Peyer's patch (tissue), 4 donors: ENCODE data around the gene HHIP. TPM values are rescaled to one million over a fixed set of nuclear protein-coding genes. Genes with fewer than 3 reads are reported as not detected.

Experiments used
- DNase-seq, 3 donors: peaks; one replicate each; pipeline ENCODE4 v3.0.0-alpha.2; 2017 to 2019
- H3K27ac ChIP-seq, 4 donors: fragments of 200-600 bp; sonication (generic); one replicate each; pipeline ENCODE4 v1.5.1; 2016 to 2019
- H3K27me3 ChIP-seq, 2 donors: fragments of 200-600 bp; sonication (generic); one replicate each; pipeline ENCODE4 v1.5.1; 2019
- H3K36me3 ChIP-seq, 3 donors: fragments of 200-600 bp; sonication (generic); one replicate each; pipeline ENCODE4 v1.5.1; 2016 to 2019
- H3K4me1 ChIP-seq, 4 donors: fragments of 200-600 bp; sonication (generic); one replicate each; pipeline ENCODE4 v1.5.1; 2016 to 2019
- H3K4me3 ChIP-seq, 4 donors: fragments of 200-600 bp; sonication (generic); 1 replicate in 3 of 4; 2 replicates in 1 of 4; pipeline ENCODE4 v1.5.1; 2016 to 2019; ENCODE audit warnings: mild to moderate bottlenecking in 1 of 4
- H3K9me3 ChIP-seq, 4 donors: fragments of 200-600 bp; sonication (generic); one replicate each; pipeline ENCODE4 v1.5.1; 2016 to 2019; ENCODE audit warnings: mild to moderate bottlenecking in 1 of 4
- POLR2A ChIP-seq, 2 donors: fragments of 450-650 bp; IDR thresholded peaks; one replicate each; pipeline ENCODE4 v1.5.1; 2017; ENCODE audit warnings: antibody characterized with exemption in 2 of 2, mild to moderate bottlenecking in 2 of 2, moderate library complexity in 2 of 2
- total RNA-seq, 4 donors: library from RNA; depleted of rRNA; stranded (reverse); fragments of >200 nt; gene quantifications; one replicate each; pipeline ENCODE4 v1.1.0, GENCODE V29; 2016
- TF ChIP-seq, protein P1 (sequence below), 6 experiments: fragments of 450-650 bp in 4 of 6; fragments of 200-600 bp in 2 of 6; sonication (generic) in 1 of 6; IDR thresholded peaks; one replicate each; pipeline ENCODE4 v1.5.1; 2017 to 2019; ENCODE audit warnings: antibody characterized with exemption in 6 of 6, mild to moderate bottlenecking in 3 of 6, moderate library complexity in 1 of 6

HHIP gene
- total RNA-seq, 4 donors from 2014 or later: 3.0 to 37.1 (median 6.6) TPM

DNA sequence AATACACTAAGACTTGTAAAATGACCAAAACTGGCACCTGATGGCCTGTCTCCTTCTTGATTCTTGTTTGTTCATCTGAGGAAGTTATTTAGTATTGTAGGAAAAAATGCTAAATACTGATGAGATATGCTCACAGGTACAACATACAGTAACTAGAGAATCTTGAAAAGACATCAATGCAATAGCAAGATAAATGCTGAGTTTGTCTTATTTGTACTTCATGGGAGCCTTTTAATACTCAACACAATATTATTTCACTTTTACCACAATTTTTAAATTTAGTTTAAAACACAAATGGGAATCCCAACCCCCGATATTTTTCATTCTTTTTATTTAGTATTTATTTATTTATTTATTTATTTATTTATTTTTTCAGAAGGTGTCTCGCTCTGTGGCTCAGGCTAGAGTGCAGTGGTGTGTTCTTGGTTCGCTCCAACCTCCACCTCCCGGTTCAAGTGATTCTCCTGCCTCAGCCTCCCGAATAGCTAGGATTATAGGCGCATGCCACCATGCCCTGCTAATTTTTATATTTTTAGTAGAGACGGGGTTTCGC, 12.1 kb downstream of the HHIP start:
- Histone ChIP-seq H3K27ac (no peak overlapping the region), H3K4me3 (no peak overlapping the region), H3K36me3 (no peaks in the 10 kb centered on the region), H3K4me1 (no peaks in the 10 kb centered on the region), H3K9me3 (no peaks in the 10 kb centered on the region), H3K27me3 (no peaks in the 10 kb centered on the region)
- no peak for TF ChIP-seq POLR2A (IDR thresholded peaks at IDR 0.05)
- TF ChIP-seq, protein P1, sequence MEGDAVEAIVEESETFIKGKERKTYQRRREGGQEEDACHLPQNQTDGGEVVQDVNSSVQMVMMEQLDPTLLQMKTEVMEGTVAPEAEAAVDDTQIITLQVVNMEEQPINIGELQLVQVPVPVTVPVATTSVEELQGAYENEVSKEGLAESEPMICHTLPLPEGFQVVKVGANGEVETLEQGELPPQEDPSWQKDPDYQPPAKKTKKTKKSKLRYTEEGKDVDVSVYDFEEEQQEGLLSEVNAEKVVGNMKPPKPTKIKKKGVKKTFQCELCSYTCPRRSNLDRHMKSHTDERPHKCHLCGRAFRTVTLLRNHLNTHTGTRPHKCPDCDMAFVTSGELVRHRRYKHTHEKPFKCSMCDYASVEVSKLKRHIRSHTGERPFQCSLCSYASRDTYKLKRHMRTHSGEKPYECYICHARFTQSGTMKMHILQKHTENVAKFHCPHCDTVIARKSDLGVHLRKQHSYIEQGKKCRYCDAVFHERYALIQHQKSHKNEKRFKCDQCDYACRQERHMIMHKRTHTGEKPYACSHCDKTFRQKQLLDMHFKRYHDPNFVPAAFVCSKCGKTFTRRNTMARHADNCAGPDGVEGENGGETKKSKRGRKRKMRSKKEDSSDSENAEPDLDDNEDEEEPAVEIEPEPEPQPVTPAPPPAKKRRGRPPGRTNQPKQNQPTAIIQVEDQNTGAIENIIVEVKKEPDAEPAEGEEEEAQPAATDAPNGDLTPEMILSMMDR (IDR thresholded peaks at IDR 0.05): no peak
- no peak for DNase-seq

DNA sequence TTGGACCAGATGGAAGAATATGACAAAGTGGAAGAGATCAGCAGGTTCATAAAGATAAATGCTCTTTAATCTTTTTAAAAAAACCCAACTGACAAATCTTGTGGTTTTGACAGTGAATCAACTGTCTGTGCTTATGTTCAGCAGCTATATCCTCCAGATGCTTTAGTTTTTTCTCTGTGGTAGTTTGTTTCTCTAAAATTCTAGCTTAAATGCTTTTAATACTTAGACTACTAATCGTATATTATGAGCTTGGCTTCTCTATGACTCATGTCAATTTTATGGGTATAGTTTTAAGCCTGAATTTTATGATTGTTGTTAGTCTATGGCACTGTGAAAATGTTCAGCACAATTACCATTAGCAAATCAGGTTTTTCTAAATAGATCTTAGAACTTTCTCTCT, 12.9 kb downstream of the HHIP start:
- H3K9me3 ChIP-seq: no peaks in the 10 kb centered on the region
- H3K4me1 ChIP-seq: no peaks in the 10 kb centered on the region
- H3K4me3 ChIP-seq: no peak overlapping the region
- H3K36me3 ChIP-seq: no peaks in the 10 kb centered on the region
- no peaks in the 10 kb centered on the region for H3K27me3 ChIP-seq
- no peak for DNase-seq
- H3K27ac ChIP-seq: no peak overlapping the region
- no peak for TF ChIP-seq POLR2A (IDR thresholded peaks at IDR 0.05)
- TF ChIP-seq, protein P1 (IDR thresholded peaks at IDR 0.05): no peak

DNA sequence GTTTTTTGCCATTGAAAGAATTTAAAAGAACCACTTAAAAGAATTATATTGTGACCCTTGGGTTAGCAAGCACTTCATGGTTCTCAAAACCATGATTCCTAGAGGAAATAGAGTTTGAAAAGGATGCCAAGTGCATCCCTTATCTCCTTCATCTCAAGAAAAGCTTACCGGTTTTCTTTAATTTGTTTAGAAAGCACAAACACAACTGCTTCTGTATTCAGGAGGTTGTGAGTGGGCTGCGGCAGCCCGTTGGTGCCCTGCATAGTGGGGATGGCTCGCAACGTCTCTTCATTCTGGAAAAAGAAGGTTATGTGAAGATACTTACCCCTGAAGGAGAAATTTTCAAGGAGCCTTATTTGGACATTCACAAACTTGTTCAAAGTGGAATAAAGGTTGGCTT, 13.5 kb downstream of the HHIP start:
- H3K4me3 ChIP-seq: no peak overlapping the region
- TF ChIP-seq, protein P1 (IDR thresholded peaks at IDR 0.05): no peak
- no peak for TF ChIP-seq POLR2A (IDR thresholded peaks at IDR 0.05)
- DNase-seq: no peak
- no peaks in the 10 kb centered on the region for H3K4me1 ChIP-seq
- no peaks in the 10 kb centered on the region for H3K36me3 ChIP-seq
- H3K27ac ChIP-seq: no peak overlapping the region
- no peaks in the 10 kb centered on the region for H3K9me3 ChIP-seq
- H3K27me3 ChIP-seq: no peaks in the 10 kb centered on the region

DNA sequence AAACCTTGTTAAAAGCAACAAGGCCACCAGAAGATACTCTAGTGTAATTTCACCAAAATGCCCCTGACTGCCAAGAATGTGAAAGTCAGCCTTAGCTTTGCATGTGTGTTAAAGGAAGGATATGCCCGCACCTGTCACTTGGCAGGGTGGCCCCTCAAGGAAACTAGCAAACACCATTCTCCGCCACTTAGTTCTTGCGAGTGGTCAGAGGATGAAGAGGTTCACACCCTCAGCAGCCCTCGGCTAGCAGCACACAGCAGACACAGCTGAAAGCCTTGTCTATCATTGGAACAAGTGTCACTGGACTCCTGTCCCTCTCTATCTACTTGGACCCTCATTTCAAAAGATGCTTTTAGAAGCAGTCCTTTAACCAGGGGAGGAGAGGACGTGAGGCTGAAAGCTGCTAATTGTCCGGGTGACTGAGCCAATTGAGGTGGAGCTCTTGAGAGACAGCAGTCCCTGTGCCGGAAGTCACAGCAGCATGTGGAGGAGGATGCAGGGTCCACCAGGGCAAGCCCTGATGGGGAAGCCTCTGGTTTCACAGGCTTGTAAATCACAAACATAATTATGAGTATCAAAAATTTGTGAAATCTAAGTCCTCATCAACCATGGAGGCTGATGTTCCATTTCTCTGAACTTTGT, 18.0 kb downstream of the HHIP start:
- DNase-seq: no peak
- TF ChIP-seq, protein P1 (IDR thresholded peaks at IDR 0.05): no peak
- no peak for TF ChIP-seq POLR2A (IDR thresholded peaks at IDR 0.05)
- Histone ChIP-seq H3K4me3 (no peak overlapping the region), H3K9me3 (no peaks in the 10 kb centered on the region), H3K27ac (no peak overlapping the region), H3K36me3 (no peaks in the 10 kb centered on the region), H3K4me1 (no peaks in the 10 kb centered on the region), H3K27me3 (no peaks in the 10 kb centered on the region)

DNA sequence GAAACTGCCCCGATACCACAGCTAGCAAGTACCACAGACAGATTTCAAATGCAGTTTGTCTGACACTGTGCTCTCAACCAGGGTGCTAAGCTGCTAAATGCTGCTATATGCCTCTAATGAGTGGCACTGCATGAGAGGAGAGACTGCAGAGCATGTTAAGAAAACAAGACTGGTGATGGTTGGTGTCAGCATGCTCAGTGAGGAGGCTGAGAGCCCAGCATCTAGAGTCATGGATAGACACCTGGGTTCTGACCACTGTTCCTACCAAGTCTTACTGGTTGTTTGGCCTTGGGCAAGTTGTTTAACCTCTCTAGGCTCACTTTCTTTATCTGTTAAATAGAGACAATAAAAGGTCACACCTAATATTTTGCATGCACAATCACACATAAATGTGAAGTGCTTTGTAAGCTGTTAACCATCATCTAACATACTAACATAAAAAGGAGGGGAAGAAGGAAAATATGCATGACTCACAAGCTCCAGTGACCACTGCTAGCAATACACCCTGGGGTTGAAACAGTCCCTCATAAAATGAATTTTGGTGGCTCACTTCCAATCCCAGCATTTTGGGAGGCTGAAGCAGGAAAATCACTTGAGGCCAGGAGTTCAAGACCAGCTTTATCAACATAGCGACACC, 20.7 kb downstream of the HHIP start:
- Histone ChIP-seq H3K9me3 (no peaks in the 10 kb centered on the region), H3K36me3 (no peaks in the 10 kb centered on the region), H3K4me1 (no peaks in the 10 kb centered on the region), H3K27ac (no peak overlapping the region), H3K27me3 (no peaks in the 10 kb centered on the region), H3K4me3 (no peak overlapping the region)
- no peak for TF ChIP-seq POLR2A (IDR thresholded peaks at IDR 0.05)
- TF ChIP-seq, protein P1 (IDR thresholded peaks at IDR 0.05): no peak
- no peak for DNase-seq
